DMS 273 treated with DMSO at 0.1 percent for 48 hours (cell line): Measurements from ENCODE around the gene SOBP.

ENCODE experiments used
- DNase-seq: peaks from one replicate; lab custom pipeline; 2025; lab: John Stamatoyannopoulos, UW

The SOBP gene

DNA sequence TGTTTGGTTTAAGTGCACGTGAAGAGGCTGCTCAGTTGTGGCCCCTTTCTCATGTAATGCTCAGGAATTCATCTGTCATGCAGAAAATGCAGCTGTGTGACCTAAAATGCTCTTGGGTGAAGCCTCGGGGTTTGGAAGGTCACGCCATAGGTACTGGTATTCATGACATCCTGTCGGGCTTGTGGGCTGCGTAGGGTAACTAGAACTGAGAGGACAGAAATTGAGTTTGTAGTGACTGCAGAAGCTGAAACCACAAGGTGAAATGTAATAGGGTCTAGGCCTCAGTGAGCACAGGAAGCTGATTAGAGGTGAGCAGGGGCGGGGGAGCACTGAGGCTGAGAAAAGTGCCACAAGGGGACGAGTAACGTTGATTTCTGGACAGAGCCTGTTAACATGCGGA, 128.8 kb downstream of the SOBP start:
- no peak for DNase-seq

DNA sequence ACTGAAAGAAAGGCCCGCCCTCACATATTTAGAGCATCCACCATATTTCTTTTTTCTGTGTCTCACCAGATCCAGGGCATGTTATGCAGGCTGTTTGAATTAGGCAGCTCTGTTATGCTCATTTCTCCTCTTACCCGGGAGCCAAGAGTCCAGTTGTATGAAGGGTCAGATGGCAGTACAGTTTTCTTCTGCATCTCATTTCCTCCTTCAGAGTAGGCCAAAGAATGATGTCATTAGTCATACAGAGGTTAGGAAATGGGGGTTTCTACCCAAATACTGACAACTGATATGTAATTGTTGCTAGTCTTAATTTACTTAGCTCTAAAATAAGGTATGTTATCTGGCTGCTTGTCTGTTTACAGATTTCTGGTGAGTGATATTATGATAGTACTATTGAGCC, 130.8 kb downstream of the SOBP start:
- DNase-seq, result no peak

DNA sequence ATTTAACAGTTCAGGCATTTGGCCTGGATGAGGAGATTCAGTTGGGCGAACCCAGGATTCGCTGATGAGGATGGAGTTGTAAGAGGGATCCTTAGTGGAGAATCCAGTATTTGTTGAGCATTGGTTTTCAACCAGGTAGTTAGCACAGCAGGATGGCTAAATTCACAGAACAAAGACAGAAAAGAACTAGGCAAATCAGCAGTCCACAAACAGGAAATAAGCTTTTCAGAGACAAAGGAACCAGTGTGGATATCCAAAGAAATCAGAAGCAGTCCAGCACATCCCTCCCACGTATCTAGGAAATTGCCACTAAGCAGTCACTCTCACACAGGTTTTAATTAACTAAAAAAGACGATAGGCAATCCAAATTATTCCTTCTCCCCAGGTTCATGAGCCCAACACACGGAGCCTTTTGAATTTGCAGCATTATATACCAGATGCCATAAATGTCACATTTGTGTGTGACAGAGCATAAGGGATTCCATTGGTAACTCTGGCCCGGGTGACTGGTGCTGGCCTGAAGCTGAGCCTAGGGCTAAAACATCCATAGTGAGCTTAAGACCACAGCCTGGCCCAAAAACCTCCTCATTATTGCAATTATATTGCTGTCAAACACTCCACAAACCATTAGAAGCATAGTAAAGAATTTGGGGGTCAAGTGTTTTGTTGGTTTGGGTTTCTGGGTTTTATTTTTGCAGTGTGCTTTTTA, 131.5 kb downstream of the SOBP start:
- DNase-seq, result no peak

DNA sequence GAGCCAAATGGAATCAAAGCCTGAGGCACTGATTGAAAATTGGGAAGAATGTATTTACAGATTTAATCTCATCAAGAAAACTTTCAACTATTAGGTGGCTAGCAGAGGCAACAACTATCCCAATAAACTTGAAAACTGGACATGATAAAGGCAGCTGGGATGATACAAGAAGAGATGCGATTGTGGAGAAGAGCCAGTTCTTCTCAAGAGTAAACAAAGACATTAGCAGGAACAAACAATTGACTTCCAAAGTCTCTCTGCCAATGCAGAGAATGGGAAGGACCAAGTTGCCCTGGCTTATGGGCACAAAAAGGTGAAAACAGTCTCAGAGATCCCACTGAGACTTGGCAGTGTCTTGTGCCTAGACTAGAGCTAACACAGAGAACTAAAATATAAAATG, 132.4 kb downstream of the SOBP start:
- DNase-seq, result no peak

DNA sequence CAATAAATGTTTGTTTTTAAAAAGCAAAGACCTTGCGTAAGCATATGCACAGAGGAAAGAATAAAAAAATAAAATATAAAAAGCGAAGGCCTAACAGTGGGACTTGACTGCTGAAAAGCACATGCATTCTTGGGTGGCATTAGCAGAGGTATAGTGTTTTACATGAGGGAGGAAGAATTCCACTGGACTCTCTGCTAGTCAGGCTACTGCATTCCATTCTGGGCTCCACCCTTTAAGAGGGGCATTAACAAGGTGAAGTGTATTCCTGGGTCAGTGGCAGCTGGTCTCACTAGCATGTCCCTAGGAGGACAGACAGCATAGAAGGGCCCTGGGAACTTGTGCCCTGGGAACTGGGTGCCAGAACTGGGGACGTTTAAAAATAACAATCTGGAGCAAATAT, 134.1 kb downstream of the SOBP start:
- DNase-seq, result no peak

DNA sequence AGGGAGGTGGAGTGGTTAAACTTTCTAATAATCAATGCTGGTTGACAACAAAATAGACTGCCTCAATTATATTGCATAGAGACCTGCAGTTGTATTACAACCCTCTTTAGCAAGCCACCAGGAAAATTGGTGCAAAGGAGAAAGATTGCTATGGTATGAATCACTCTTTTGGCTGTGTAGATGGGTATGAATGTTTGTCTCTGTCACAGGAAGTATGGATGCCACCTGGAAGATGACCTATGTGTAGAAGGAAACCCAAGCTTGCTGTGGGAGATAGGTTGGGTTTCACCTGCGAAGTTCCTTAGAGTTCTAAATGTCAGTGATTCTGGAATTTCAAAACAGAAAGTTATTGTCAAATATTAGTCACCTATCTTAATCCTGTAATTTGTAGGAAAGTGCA, 134.6 kb downstream of the SOBP start:
- DNase-seq, result no peak

DNA sequence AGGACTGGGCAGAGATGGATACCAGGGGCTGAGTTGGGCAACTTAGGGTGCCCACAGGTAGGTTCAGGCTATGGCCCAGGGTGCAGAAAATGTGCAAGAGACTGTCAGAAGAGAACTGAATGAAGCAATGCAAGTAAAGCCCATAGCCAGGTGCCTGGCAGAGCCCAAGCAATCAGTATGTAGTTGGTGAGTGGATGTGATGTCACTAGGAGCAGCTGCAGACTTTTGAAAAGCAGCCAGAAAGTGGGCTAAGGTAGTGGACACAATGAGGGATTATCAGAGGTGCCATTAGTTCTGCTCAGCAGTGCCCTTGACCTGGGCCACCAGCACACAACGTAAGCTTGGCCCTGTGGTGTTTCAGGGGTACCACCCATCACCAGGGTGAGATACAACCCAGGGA, 135.3 kb downstream of the SOBP start:
- DNase-seq, result no peak

DNA sequence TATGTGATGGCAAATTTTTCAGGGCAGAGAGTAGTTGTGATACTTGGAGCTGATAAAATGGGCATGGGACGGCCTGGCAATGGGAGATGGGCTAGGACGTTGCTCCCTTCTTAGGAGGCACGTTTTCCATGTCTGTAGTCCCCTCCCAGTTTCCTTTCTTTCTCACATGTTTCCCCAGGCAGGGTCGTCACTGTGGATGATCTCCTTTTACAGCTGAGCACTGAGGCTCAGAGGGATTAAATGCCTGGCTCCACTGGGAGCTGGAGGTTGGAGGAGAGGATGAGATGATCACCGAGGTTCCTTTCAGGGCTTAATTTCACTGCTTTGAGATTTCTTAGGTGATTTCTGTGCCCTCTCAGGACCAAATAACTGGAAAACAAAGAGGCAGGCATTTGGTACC, 136.7 kb downstream of the SOBP start:
- no peak for DNase-seq

DNA sequence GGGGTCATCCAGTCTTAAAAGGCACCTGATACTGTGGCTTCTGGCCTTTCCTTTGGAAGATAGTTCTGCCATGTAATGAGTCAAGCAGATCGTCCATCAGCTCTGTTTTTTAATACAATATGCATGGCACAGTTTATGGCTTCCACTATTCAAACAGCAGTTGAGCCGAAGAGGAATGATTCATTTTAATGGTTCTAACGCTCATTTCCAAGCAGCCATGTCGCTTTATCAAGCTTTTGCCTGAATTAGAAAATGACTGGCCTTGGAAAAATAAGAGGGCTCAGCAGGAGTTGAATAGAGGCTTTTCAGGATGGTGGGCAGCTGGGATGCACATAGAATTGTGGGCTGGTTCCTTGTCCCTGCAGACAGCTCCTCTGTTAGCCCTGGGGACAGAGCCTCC, 138.1 kb downstream of the SOBP start:
- no peak for DNase-seq

DNA sequence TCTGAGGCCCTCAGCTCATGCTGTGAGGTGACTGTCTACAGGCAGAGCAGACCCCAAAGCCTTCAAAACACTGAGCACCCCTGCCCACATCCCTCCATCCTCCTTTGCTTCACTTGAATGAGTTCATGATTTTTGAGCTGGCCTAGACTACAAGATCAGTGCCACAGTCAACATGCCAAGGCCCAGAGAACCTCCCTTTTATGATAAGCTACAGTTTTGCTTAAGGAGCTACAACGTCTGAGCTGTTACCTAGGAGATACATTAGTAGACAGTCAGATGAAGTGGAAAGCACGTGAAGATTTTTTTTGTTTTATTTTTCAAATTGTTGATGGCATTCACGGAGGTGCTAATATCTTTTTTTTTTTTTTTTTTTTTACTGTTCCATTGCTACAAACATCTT, 139.0 kb downstream of the SOBP start:
- DNase-seq, result no peak

DNA sequence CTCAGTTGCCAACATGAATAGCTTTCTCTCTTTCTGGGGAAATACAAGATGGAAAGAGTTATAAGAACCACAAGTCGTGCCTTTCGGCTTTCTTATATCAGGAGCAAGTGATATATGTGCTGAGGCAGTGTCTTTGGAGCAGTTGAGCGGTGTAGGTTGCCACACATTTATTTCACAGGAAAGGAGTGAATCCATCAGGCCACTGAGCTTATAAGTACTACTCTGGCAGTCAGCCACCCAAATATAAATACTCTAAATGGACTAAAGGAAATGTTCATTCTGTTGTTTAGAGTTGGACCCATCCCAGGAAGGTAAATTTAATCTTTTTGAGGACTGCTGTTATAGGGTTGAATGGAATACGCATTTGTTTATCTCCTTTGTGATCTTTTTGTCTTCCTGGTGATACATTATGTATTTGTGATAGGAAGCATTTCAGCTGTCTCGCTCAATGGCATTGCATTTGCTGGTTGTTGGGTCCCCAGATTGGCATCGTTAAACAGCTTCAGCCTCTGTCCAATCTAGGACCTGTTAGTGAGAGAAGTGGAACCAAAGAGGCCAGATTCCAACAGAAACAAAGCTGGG, 139.7 kb downstream of the SOBP start:
- no peak for DNase-seq

DNA sequence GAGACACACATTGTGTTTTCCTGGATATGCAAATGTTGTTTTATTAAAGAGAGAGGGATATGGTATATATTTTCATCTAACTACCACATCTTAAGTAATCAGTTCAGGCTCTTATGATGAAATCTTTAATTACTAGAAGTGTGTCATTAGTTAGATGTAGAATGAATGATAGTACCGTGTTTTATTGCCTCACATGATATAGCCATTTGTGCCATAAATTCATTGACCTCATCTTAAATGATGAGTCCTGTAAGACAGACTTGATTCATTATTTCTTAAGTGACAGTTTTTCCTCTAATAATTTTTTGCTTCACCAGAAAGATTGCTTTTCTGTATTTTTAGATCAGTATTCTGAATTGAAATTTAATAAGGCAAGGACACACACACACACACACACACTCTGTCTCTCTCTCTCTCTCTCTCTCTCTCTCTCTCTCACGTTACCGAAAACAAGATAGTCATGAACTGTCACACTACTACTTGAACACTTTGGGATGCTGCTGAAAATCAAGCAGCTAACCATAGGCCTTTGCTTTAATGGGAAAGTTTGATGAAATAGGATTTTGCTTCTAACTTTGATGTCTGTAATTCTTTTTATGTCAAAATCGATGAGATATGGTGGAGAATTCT, 140.5 kb downstream of the SOBP start:
- DNase-seq, result no peak

DNA sequence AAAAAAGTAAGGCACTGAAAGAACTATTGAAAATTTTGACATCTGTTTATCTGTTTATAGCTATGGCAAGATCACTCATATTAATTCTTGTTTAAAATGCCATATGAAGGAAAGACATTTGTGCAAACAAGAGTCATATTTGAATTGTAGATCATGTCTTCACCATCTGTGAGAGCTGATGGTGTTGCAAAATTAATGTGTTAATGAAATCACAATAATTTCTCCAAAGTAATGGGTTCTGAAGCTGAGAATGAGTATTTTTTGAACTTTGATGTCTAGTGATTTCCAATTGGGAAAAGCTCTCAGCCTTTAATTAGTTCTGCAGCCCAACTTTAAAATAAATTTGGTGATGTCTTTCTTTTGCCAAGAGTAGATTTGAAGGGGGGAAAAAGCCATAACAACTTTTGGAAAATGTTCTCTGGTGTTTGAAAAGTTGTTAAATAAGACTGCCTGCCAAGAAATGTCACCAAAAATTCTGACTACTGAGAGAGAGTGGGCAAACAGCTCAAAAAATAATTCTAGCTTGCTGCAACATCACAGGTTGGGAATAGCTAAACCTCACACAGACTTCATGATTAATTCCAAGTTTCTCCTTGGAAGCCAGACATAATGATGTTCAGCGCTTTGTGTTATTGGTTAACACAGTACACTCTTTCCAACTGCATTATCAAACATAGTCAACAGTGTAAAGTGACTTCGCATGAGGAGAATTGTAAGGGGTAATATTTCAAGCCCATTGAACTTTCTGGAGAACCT, 142.6 kb downstream of the SOBP start:
- DNase-seq, result no peak

DNA sequence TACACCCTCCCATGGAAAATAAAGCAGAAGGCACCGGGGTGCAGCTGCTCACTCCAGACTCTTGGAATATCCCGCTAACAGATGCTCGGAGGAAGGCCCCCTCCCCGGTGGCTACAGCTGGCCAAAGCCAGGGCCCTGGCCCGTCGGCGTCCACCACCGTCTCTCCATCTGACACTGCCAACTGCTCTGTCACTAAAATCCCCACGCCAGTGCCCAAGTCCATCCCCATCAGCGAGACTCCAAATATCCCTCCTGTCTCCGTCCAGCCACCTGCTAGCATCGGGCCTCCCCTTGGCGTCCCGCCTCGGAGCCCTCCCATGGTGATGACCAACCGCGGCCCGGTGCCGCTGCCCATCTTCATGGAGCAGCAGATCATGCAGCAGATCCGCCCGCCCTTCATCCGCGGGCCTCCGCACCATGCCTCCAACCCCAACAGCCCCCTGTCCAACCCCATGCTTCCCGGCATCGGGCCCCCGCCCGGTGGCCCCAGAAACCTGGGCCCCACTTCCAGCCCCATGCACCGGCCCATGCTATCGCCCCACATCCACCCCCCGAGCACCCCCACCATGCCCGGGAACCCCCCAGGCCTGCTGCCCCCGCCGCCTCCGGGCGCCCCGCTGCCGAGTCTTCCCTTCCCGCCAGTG, 143.9 kb downstream of the SOBP start:
- DNase-seq, result peak; percentile 63

DNA sequence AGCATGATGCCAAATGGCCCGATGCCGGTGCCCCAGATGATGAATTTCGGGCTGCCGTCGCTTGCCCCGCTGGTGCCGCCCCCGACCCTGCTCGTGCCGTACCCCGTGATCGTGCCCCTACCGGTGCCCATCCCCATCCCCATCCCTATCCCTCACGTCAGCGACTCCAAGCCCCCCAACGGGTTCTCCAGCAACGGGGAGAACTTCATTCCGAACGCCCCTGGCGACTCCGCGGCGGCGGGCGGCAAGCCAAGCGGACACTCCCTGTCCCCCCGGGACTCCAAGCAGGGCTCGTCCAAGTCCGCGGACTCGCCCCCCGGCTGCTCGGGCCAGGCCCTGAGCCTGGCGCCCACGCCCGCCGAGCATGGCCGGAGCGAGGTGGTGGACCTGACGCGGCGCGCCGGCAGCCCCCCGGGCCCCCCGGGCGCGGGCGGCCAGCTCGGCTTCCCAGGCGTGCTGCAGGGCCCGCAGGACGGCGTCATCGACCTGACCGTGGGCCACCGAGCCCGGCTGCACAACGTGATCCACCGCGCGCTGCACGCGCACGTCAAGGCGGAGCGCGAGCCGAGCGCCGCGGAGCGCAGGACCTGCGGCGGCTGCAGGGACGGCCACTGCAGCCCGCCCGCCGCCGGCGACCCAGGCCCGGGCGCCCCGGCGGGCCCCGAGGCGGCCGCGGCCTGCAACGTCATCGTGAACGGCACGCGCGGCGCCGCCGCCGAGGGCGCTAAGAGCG, 144.6 kb downstream of the SOBP start:
- DNase-seq, result no peak

DNA sequence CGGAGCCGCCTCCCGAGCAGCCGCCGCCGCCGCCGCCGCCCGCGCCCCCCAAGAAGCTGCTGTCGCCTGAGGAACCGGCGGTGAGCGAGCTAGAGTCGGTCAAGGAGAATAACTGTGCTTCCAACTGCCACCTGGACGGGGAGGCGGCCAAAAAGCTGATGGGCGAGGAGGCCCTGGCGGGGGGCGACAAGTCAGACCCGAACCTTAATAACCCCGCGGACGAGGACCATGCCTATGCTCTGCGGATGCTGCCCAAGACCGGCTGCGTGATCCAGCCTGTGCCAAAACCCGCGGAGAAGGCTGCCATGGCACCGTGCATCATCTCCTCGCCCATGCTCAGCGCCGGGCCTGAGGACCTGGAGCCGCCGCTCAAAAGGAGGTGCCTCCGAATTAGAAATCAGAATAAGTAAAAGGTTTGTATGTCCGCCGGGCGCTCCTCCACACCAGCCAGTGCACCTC, 145.2 kb downstream of the SOBP start:
- DNase-seq, result no peak

DNA sequence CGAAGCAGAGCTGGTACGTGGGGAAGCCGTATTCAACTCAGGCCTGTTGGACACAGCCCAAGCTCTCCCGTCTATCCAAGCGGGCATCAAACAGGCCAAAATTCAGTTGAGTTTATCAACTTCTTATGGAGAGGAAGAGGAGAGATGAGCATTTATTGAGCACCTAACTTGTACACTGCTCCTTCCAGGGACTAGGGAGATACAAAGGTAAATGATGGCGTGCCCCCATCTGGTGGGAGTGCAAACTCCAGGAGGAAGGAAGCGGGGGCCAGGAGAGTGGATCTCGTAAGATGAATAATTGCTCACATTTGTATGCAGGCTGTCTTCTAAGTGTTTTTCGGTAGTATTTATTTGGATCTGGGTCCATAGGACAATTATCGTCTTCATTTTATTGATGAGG, 146.6 kb downstream of the SOBP start:
- DNase-seq, result no peak

DNA sequence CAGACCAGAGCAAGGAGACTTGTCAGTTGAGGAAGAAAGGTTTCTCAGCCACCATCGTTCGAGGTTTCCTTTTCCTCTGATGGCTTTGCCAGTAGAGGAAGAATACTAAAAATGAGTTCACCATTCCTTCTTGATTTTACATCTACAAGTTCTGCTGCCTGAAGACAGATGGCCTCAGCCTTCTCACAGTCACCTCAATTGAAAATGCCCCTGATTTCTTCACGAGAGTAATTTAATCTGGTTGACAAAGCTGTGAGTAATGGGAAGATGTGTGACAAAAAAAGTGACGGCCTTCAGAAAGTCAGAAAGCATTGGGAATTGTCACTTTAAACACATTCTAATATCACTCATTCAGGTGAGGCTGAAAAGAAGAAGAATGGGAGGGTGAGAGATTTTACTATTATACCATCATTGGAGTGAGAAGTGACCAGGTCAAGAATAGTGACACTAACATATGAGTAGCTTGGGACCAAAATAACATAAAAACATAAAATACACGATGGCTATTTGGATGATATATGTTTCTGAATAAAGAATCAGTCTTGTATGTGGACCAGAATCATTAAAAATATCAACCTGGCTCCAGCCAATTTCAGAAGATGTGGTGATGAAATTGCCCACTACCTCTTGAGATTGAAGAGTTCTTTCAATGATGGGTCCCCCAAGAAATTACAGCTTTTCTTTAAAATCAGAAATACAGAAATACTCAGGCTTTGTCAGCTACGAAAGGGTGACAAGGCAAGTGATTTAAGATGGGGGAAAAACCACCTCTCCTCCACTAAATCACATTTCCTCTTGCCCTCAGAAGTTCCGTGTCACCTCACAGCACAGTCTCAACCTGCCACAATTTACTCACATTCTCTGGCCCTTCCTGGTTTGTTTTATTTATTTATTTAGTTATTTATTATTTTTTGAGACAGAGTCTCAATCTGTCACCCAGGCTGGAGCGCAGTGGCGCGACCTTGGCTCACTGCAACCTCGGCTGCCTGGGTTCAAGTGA, 147.7 kb downstream of the SOBP start:
- DNase-seq, result no peak

DNA sequence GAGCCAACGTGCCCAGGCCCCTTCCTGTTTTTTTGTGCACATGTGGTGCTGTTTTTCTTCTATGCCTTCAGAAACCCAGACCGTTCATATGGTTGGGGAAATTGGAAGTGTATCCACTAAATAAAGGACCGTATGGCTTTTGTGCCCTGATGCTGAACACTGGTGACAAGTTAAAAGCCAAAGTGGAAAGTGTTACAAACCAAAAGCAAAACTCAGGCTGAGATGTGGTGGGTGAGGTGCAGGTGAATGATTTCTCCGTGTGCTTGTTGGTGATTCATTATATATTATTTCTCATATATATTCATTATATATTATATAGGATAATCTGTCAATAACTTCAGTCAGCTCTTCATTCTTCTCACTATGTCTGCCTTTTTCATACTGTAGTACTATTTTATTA, 148.6 kb downstream of the SOBP start:
- no peak for DNase-seq

DNA sequence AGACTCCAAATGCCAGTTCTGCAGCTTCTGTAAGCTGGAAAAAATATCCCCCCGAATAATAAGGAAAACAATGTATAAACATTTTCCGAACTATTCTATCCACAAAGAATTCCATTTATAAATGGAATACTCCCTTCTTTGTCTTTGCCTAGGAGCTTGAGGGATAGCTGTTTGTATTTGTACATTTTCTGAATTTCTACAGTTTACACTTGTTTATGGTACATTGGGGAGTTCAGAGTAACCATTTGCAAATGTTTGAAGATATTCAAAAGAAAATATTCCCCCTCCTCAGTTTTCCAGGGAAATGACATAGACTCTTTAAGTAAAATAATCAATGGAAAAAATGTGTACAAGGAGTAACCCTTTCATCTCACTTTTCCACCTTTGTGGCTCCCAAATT, 149.6 kb downstream of the SOBP start:
- no peak for DNase-seq
